ENCODE data around the gene CYP39A1.

CYP39A1 gene

DNA sequence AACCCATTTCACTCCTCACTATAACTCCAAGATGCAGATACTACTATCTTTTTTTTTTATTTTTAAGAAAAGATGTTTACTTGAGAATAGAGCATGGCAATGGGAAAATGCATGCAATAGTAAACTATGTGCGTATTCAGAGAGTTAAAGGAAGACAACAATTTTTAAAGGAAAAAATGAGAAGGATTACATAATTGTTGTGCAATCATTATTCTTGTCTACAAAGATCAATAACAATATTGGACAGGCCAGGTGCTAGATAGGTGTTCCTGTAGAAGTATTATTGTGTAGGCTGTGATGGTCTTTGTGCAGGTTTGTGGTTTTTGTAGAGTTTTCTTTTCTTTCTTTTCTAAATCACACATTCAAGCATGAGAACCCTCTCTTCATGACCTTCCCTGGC, 20.6 kb downstream of the CYP39A1 start:
- no peaks in the 10 kb centered on the region for H3K36me3 ChIP-seq (ENCODE audit: insufficient read depth, low read length)
- no peaks in the 10 kb centered on the region for H4K20me1 ChIP-seq (ENCODE audit: insufficient read depth, low read length, poor library complexity, severe bottlenecking)
- no peak overlapping the region for H3K4me2 ChIP-seq (ENCODE audit: low read depth, low read length, poor library complexity, severe bottlenecking)
- no peaks in the 10 kb centered on the region for H3K9me3 ChIP-seq (ENCODE audit: insufficient read depth, low read depth, low read length)
- H3K79me2 ChIP-seq (ENCODE audit: insufficient read depth, low read length): no peaks in the 10 kb centered on the region
- H3K4me3 ChIP-seq (ENCODE audit: low read length, poor library complexity, severe bottlenecking): no peak overlapping the region
- no peak overlapping the region for H2AFZ ChIP-seq (ENCODE audit: low read length)
- no peak overlapping the region for H3K9ac ChIP-seq (ENCODE audit: low read depth, low read length, poor library complexity, severe bottlenecking)
- no peaks in the 10 kb centered on the region for H3K9me2 ChIP-seq (replicated peaks; ENCODE audit: low read depth, low read length)
- no peaks in the 10 kb centered on the region for H3K4me1 ChIP-seq (ENCODE audit: insufficient read depth, low read length, poor library complexity, severe bottlenecking)
- no peaks in the 10 kb centered on the region for H3K27me3 ChIP-seq (ENCODE audit: insufficient read depth, low read length, poor library complexity, severe bottlenecking)
- TF ChIP-seq, protein P1, sequence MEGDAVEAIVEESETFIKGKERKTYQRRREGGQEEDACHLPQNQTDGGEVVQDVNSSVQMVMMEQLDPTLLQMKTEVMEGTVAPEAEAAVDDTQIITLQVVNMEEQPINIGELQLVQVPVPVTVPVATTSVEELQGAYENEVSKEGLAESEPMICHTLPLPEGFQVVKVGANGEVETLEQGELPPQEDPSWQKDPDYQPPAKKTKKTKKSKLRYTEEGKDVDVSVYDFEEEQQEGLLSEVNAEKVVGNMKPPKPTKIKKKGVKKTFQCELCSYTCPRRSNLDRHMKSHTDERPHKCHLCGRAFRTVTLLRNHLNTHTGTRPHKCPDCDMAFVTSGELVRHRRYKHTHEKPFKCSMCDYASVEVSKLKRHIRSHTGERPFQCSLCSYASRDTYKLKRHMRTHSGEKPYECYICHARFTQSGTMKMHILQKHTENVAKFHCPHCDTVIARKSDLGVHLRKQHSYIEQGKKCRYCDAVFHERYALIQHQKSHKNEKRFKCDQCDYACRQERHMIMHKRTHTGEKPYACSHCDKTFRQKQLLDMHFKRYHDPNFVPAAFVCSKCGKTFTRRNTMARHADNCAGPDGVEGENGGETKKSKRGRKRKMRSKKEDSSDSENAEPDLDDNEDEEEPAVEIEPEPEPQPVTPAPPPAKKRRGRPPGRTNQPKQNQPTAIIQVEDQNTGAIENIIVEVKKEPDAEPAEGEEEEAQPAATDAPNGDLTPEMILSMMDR (conservative IDR thresholded peaks at IDR 0.05; ENCODE audit: low read length): no peak
- TF ChIP-seq EZH2phosphoT487 (IDR thresholded peaks at IDR 0.05; ENCODE audit: borderline replicate concordance): no peak
- H3F3A ChIP-seq (ENCODE audit: low read depth): no peaks in the 10 kb centered on the region

DNA sequence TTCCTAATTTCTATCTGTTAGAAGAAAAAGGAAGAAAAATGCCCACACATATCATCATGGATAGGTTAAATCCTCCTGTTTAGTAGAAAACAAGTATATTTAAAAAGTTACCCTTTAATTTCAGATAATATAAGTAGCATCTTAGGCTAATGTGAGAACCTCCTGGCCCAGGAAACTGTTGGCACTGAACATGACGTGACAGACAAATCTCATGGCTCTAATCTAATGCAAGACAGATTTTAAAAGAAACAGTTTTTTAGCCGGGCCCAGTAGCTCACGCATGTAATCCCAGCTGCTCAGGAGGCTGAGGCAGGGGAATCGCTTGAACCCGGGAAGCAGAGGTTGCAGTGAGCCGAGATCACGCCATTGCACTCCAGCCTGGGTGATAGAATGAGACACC, 22.9 kb downstream of the CYP39A1 start:
- no peaks in the 10 kb centered on the region for H3K4me1 ChIP-seq (ENCODE audit: insufficient read depth, low read length, poor library complexity, severe bottlenecking)
- H3K9ac ChIP-seq (ENCODE audit: low read depth, low read length, poor library complexity, severe bottlenecking): no peak overlapping the region
- no peaks in the 10 kb centered on the region for H3K79me2 ChIP-seq (ENCODE audit: insufficient read depth, low read length)
- no peak for TF ChIP-seq EZH2phosphoT487 (IDR thresholded peaks at IDR 0.05; ENCODE audit: borderline replicate concordance)
- TF ChIP-seq, protein P1 (conservative IDR thresholded peaks at IDR 0.05; ENCODE audit: low read length): no peak
- no peaks in the 10 kb centered on the region for H3F3A ChIP-seq (ENCODE audit: low read depth)
- H3K27me3 ChIP-seq (ENCODE audit: insufficient read depth, low read length, poor library complexity, severe bottlenecking): no peaks in the 10 kb centered on the region
- no peak overlapping the region for H3K4me2 ChIP-seq (ENCODE audit: low read depth, low read length, poor library complexity, severe bottlenecking)
- no peaks in the 10 kb centered on the region for H3K9me3 ChIP-seq (ENCODE audit: insufficient read depth, low read depth, low read length)
- H4K20me1 ChIP-seq (ENCODE audit: insufficient read depth, low read length, poor library complexity, severe bottlenecking): no peaks in the 10 kb centered on the region
- H3K4me3 ChIP-seq (ENCODE audit: low read length, poor library complexity, severe bottlenecking): no peak overlapping the region
- no peaks in the 10 kb centered on the region for H3K9me2 ChIP-seq (replicated peaks; ENCODE audit: low read depth, low read length)
- no peak overlapping the region for H2AFZ ChIP-seq (ENCODE audit: low read length)
- H3K36me3 ChIP-seq (ENCODE audit: insufficient read depth, low read length): no peaks in the 10 kb centered on the region

DNA sequence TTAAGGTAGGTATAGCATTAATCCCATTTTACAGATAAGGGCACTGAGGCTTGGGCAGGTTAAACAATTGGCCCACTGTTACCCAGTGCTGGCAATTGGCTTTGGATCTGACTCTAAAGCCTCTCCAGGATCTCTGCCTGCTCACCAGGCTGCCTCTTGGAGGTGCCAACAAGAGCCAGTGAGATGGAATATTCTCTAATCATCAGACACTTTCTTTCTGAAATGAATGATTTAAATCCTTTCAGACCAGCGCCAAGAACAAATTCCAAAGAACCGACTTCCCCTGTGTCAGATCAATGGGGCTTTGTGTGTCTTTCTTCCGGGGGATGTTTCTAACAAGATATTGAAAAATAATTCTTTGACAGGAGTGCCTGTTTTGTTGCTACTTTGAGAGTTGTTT, 23.6 kb downstream of the CYP39A1 start:
- no peaks in the 10 kb centered on the region for H3K36me3 ChIP-seq (ENCODE audit: insufficient read depth, low read length)
- no peak overlapping the region for H3K4me3 ChIP-seq (ENCODE audit: low read length, poor library complexity, severe bottlenecking)
- TF ChIP-seq EZH2phosphoT487 (IDR thresholded peaks at IDR 0.05; ENCODE audit: borderline replicate concordance): no peak
- H3F3A ChIP-seq (ENCODE audit: low read depth): no peaks in the 10 kb centered on the region
- H3K9me2 ChIP-seq (replicated peaks; ENCODE audit: low read depth, low read length): no peaks in the 10 kb centered on the region
- no peaks in the 10 kb centered on the region for H3K4me1 ChIP-seq (ENCODE audit: insufficient read depth, low read length, poor library complexity, severe bottlenecking)
- no peak overlapping the region for H2AFZ ChIP-seq (ENCODE audit: low read length)
- H3K79me2 ChIP-seq (ENCODE audit: insufficient read depth, low read length): no peaks in the 10 kb centered on the region
- H3K4me2 ChIP-seq (ENCODE audit: low read depth, low read length, poor library complexity, severe bottlenecking): no peak overlapping the region
- H3K9ac ChIP-seq (ENCODE audit: low read depth, low read length, poor library complexity, severe bottlenecking): no peak overlapping the region
- H4K20me1 ChIP-seq (ENCODE audit: insufficient read depth, low read length, poor library complexity, severe bottlenecking): no peaks in the 10 kb centered on the region
- no peaks in the 10 kb centered on the region for H3K27me3 ChIP-seq (ENCODE audit: insufficient read depth, low read length, poor library complexity, severe bottlenecking)
- H3K9me3 ChIP-seq (ENCODE audit: insufficient read depth, low read depth, low read length): no peaks in the 10 kb centered on the region

DNA sequence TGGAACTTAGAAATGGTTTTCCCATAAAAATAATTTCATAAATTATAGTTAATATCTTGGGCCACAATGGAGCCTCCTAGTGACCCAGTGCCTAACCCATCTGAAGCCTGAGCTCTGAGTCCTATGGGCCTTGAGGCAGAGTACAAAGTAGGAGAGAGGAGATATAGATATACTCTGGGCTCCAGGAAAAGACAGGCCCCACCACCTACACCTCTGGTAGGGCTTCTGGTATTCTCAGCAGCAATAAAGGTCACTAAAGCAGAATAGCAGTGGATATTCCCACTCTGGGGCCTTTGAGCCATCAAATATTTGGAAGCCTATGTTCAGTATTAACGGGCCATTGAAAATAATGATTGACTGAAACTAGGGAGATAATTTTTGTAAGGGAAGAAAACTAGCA, 24.1 kb downstream of the CYP39A1 start:
- no peaks in the 10 kb centered on the region for H3K36me3 ChIP-seq (ENCODE audit: insufficient read depth, low read length)
- H3K9me3 ChIP-seq (ENCODE audit: insufficient read depth, low read depth, low read length): no peaks in the 10 kb centered on the region
- H3K9me2 ChIP-seq (replicated peaks; ENCODE audit: low read depth, low read length): no peaks in the 10 kb centered on the region
- no peaks in the 10 kb centered on the region for H4K20me1 ChIP-seq (ENCODE audit: insufficient read depth, low read length, poor library complexity, severe bottlenecking)
- no peaks in the 10 kb centered on the region for H3K27me3 ChIP-seq (ENCODE audit: insufficient read depth, low read length, poor library complexity, severe bottlenecking)
- H3K79me2 ChIP-seq (ENCODE audit: insufficient read depth, low read length): no peaks in the 10 kb centered on the region
- H3K4me2 ChIP-seq (ENCODE audit: low read depth, low read length, poor library complexity, severe bottlenecking): no peak overlapping the region
- H3K4me3 ChIP-seq (ENCODE audit: low read length, poor library complexity, severe bottlenecking): no peak overlapping the region
- H3F3A ChIP-seq (ENCODE audit: low read depth): no peaks in the 10 kb centered on the region
- TF ChIP-seq, protein P1 (conservative IDR thresholded peaks at IDR 0.05; ENCODE audit: low read length): no peak
- TF ChIP-seq EZH2phosphoT487 (IDR thresholded peaks at IDR 0.05; ENCODE audit: borderline replicate concordance): no peak
- H3K9ac ChIP-seq (ENCODE audit: low read depth, low read length, poor library complexity, severe bottlenecking): no peak overlapping the region
- H3K4me1 ChIP-seq (ENCODE audit: insufficient read depth, low read length, poor library complexity, severe bottlenecking): no peaks in the 10 kb centered on the region
- H2AFZ ChIP-seq (ENCODE audit: low read length): no peak overlapping the region
